Activated CD8-positive, alpha-beta memory T cell treated with anti-CD3 and anti-CD28 coated beads, Interleukin-2, amount 50 U/mL, for 24 hours (primary cell): Measurements from ENCODE around the gene TTLL11.

Experiments
- DNase-seq: peaks from one replicate; pipeline ENCODE4 v3.0.0-alpha.2; 2020; ENCODE audit errors: extremely low read depth

The TTLL11 gene

DNA sequence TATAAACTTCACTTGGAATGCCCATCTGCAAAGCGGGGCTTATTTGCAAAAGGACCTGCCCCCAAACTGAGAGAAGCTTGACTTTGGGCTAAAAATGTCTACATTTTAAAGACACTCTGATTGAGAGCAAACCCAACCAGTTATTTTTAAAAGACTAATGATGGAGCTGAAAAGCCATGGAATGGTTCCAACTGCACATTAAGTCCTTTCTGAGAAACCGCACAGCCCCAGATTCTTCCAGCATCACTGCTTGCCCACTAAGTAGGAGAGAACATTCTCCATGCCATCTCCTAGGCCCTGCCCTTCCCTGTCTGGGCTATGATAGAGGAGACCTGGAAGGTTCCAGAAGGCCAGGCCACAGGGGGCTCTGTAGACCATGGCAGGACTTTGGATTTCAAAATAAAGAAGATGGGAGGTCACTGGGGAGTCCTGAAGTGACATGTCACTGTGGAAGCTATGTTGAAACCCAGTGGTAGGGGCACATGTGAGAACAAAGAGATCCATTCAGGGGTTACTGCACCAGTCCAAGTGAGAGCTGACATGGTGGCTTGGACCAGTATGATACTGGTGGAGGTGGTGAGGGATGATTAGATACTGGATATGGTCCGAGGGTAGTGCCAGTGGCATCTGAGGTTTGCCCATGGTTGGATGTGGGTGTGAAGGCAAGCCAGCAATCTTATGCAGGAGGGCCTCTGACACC, 262.5 kb downstream of the TTLL11 start:
- DNase-seq = no peak

- no peak for DNase-seq
Observed at GRCh38 chr9:121827251-121827967, 265.7 kb downstream of the TTLL11 start.

- DNase-seq = no peak
Observed at GRCh38 chr9:121826711-121827110, 266.4 kb downstream of the TTLL11 start.

- no peak for DNase-seq
Observed at GRCh38 chr9:121825031-121825691, 267.9 kb downstream of the TTLL11 start.

DNA sequence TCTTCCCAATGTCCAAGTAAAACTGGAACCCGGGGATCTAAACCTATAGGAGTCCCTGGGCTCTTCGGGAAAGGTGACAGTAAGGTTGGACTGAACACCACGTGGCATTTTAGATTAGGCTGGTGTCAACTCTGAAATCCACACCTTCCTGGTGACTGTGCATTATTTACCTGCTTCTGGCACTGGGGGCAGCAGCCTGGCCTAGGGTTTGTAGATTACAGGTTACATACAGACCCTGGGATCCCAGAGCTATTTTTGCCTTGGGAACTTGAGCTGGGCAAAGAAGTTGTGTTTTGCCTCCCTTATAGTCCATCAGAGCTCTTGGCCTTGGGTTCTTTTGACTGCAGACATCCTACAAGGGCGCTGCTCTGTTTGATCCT, 268.5 kb downstream of the TTLL11 start:
- no peak for DNase-seq

- no peak for DNase-seq
Observed at GRCh38 chr9:121823451-121824169, 269.5 kb downstream of the TTLL11 start.

GRCh38 chr9:121822093-121823085, 270.7 kb downstream of the TTLL11 start:
- no peak for DNase-seq

DNA sequence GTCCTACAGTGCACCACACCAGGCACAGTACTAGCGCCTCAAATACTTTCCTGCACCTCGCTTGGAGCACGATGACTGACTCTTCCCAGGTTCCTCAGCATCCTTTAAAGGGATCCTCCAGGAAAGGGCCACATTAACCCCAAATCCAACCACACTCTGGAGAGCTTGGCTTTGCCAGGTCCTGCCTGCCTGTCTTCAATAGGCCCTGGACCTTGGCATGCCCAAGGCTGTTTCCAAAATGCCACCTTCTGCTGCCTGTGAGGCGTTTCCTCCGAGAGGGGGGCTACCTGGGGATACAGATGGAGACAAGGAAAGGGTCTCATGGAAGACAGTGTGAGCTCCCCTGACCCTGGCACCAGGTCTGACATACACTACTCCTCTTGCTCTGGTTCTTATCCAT, 271.8 kb downstream of the TTLL11 start:
- DNase-seq = no peak

GRCh38 chr9:121820286-121821005, 272.7 kb downstream of the TTLL11 start:
- DNase-seq = no peak

- DNase-seq = no peak
Observed at GRCh38 chr9:121819428-121820231, 273.5 kb downstream of the TTLL11 start.

DNA sequence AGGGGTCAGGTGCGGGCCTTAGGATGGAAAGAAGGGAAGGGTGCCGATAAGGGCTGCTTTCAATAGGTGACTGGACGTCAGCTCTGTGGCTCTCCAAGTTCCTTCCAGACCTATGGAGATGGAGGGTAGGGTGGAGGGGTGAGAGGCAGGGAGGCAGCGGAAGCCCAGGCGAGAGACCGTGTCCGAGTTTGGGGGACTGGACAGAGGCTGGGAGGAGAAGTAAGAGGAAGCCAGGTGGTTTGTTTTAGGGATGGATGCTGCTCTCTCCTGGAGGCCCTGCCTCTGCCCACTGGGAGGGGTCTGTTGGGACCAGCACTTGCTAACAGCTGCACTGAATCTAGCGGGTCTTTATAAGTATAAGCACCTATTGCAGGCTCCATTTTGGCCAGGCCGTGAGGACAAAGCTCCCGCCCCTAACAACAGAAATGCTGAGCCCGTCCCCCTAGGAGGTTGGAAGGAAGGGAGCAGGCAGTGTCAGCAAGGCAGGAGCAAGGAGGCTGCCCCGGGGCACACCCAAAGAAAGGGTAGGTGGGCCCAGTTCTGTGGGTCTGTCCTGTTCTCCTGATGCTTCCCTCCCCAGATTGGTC, 274.2 kb downstream of the TTLL11 start:
- no peak for DNase-seq

DNA sequence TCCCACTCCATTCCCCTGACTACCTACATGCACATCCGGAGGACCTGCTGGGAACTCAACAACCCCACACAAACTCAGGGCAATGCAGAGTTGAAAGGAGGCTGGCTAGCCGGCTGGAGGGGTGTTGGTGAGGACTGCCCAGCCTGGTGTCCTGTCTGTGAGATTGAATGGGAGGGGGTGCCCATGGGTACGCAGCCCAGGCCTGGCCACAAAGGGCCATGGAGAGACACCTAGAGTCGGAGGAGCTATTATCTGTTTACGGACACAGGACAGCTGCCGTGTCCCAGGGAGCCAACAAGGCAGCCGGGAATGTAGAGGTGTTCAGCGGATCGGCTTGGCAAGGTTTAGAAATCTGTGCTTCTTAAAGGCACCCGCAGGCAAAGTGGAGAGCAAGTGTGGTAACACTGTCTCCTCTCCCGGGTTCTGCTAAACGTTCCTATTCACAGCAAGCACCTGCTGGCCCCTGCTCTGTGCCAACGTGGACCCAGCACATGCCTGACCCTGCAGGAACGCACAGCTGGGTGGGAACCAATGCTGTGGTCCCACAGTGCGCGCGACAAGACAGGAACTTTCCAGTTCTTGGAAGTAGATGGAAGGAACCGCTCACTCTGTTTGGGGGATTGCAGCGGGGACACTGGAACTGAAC, 275.0 kb downstream of the TTLL11 start:
- no peak for DNase-seq

DNA sequence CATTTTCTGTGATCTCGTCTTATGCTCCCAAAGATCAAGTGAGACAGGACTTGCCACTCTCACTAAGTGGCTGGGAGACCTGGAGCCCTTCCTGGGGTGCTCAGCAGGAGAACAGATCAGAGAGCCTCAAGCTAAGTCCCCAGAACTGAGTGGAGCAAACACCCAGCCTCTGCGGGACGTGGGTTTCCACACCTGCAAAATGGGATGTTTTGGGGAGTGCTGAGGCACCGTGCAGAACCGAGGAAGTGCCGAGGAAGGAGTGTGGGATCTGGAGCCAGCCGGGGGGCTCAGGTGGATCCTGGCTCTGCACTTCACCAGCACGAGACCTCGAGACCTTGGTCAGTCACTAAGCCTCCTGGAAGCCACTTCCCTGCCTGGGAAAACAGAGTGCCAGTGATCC, 275.6 kb downstream of the TTLL11 start:
- DNase-seq = no peak

- DNase-seq = no peak
Observed at GRCh38 chr9:121816845-121817450, 276.2 kb downstream of the TTLL11 start.

DNA sequence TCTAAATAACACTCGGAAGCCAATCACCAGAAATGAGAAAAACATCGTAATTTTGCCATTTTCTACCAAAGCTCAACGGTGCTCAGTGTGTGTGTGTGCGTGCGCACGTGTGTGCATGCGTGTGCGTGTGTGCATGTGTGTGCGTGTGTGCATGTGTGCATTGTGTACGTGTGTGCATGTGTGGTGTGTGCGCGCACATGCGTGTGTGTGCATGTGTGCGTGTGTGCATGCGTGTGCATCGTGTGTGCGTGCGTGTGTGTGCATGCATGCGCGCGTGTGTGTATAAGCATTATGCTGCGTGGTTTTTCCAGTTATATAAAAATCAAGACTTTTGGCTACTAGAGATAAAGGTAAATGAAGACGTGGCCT, 276.7 kb downstream of the TTLL11 start:
- DNase-seq = no peak

DNA sequence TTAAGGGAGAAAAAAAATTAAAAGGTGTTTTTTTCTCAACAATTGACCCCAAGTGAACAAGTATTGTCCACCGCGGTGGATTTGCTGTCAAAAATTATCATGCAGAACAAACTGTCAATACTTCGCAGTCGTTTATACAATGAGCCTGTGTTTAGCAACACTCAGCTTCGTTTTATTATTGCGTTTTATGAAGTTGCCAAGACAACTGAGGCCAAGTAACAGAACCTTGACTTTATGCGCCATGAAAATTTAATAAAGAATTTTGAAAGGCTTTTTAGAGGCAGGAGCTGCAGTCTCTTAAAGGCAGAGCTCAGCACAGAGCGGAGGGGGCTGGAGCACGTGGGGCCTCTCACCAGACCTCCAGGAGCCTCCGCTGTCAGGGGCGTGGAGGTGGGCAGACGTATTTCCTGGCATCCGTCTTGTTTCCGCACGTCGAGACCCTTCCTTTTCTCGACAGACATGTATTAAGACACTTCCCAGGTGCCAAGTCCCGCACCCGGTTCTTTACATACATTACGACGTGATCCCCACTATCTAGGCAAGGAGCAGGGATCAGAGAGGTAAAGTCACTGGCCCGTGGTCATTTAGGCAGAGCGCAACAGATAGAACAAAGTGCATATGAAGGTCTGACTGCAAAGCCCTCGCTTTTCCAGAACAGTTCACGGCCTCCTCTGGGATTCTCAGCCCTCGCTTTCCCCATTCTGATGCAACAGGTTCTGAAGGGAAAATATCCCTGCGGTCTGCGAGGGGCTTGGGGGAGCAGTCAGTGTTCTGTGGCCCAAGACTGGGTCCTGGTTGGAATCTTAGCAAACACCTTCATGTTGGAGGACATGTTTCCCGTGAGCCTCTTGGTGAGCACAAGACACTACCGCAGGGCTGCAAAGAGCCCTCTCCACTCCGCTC, 277.3 kb downstream of the TTLL11 start:
- DNase-seq = no peak

DNA sequence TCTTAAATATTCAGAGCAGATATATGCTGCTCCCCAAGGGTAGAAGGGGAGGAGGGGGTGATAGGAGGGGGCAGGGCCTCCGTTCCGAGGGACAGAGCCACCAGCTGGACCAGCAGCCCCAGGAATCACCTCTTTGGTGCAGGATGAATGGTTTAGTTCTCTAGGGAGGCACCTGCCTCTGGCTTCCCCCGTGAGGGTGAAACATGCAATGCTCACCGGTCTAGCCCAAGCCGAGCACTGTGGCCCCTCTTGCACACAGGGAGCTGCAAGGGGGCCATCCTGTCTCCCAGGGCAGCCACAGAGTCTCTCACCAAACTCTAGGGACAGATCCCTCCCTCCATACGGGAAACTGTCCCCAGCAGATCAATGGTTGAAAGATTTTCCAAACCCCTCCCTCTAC, 278.0 kb downstream of the TTLL11 start:
- no peak for DNase-seq
